ENCODE results near the gene GPR137B.

GPR137B gene

GRCh38 chr1:236166041-236166440 is 23.7 kb downstream of the GPR137B start:
- no peak overlapping the region for H3K9ac ChIP-seq
- no peak overlapping the region for H3K27ac ChIP-seq
- no peak overlapping the region for H3K4me2 ChIP-seq
- TF ChIP-seq Cebpa-rat (IDR thresholded peaks at IDR 0.05): no peak
- H3K27me3 ChIP-seq: peaks cover 0 to 15% (median 0%) of the 10 kb centered on the region in 11 experiments; a peak in 1 of 22 replicates
- peaks cover 18 to 89% (median 46%) of the 10 kb centered on the region in 11 experiments for H3K36me3 ChIP-seq
- H3K4me1 ChIP-seq: peaks cover 6 to 63% (median 22%) of the 10 kb centered on the region in 10 experiments
- H4K20me1 ChIP-seq: peaks cover 0 to 49% (median 12%) of the 10 kb centered on the region in 11 experiments; a peak in 16 of 22 replicates
- no peak overlapping the region for H3K4me3 ChIP-seq
- peaks cover 48 to 66% (median 61%) of the 10 kb centered on the region in 11 experiments for H3K9me3 ChIP-seq (replicated peaks in 1 of 11)

GRCh38 chr1:236167154-236167553 is 24.8 kb downstream of the GPR137B start:
- Histone ChIP-seq H4K20me1 (peaks cover 0 to 58% (median 10%) of the 10 kb centered on the region in 11 experiments; a peak in 13 of 22 replicates), H3K9ac (no peak overlapping the region), H3K27me3 (peaks cover 0 to 9% (median 0%) of the 10 kb centered on the region in 11 experiments; a peak in 1 of 22 replicates), H3K9me3 (replicated peaks in 1 of 11) (peaks cover 37 to 55% (median 50%) of the 10 kb centered on the region in 11 experiments), H3K36me3 (peaks cover 13 to 88% (median 35%) of the 10 kb centered on the region in 11 experiments), H3K27ac (0 out of 22 replicates have a peak overlapping the region, but pooled peaks of 1 of the 11 experiments have one; percentile 5), H3K4me3 (no peak overlapping the region), H3K4me1 (peaks cover 5 to 61% (median 28%) of the 10 kb centered on the region in 10 experiments; a peak in 19 of 20 replicates), H3K4me2 (peak overlapping the region in 2 of 11 experiments; percentile 3 to 36; a peak in 2 of 22 replicates)
- TF ChIP-seq Cebpa-rat (IDR thresholded peaks at IDR 0.05): no peak

- TF ChIP-seq Cebpa-rat (IDR thresholded peaks at IDR 0.05): no peak
- Histone ChIP-seq H3K9me3 (replicated peaks in 1 of 11) (peaks cover 33 to 51% (median 46%) of the 10 kb centered on the region in 11 experiments), H3K27ac (0 out of 22 replicates have a peak overlapping the region, but pooled peaks of 1 of the 11 experiments have one; percentile 5), H3K4me1 (peaks cover 5 to 57% (median 31%) of the 10 kb centered on the region in 10 experiments; a peak in 19 of 20 replicates), H3K4me2 (peak overlapping the region in 2 of 11 experiments; percentile 24 to 36; a peak in 3 of 22 replicates), H3K27me3 (peaks cover 0 to 9% (median 0%) of the 10 kb centered on the region in 11 experiments; a peak in 1 of 22 replicates), H3K9ac (no peak overlapping the region), H3K4me3 (no peak overlapping the region), H4K20me1 (peaks cover 0 to 62% (median 10%) of the 10 kb centered on the region in 11 experiments; a peak in 13 of 22 replicates), H3K36me3 (peaks cover 9 to 88% (median 30%) of the 10 kb centered on the region in 11 experiments)
Measured at GRCh38 chr1:236167578-236167977, 25.2 kb downstream of the GPR137B start.

GRCh38 chr1:236168716-236169429 is 26.5 kb downstream of the GPR137B start:
- peaks cover 0 to 75% (median 10%) of the 10 kb centered on the region in 11 experiments; a peak in 13 of 22 replicates for H4K20me1 ChIP-seq
- H3K4me1 ChIP-seq: peaks cover 1 to 44% (median 24%) of the 10 kb centered on the region in 10 experiments; a peak in 19 of 20 replicates
- H3K4me3 ChIP-seq: no peak overlapping the region
- H3K9me3 ChIP-seq (replicated peaks in 1 of 11): peaks cover 21 to 38% (median 34%) of the 10 kb centered on the region in 11 experiments
- peak overlapping the region in 4 of 11 experiments; percentile 15 to 62 (median 38); a peak in 6 of 22 replicates for H3K4me2 ChIP-seq
- H3K27me3 ChIP-seq: peaks cover 0 to 9% (median 0%) of the 10 kb centered on the region in 11 experiments; a peak in 1 of 22 replicates
- no peak overlapping the region for H3K9ac ChIP-seq
- no peak for TF ChIP-seq Cebpa-rat (IDR thresholded peaks at IDR 0.05)
- H3K27ac ChIP-seq: 0 out of 22 replicates have a peak overlapping the region, but pooled peaks of 1 of the 11 experiments have one; percentile 23
- H3K36me3 ChIP-seq: peaks cover 6 to 92% (median 28%) of the 10 kb centered on the region in 11 experiments

GRCh38 chr1:236172041-236172579 is 29.8 kb downstream of the GPR137B start:
- no peak overlapping the region for H3K27ac ChIP-seq
- peak overlapping the region in 8 of 11 experiments; percentile 6 to 42 (median 20); a peak in 11 of 22 replicates for H3K4me2 ChIP-seq
- peaks cover 0 to 9% (median 4%) of the 10 kb centered on the region in 11 experiments; a peak in 12 of 22 replicates for H3K9me3 ChIP-seq (replicated peaks in 1 of 11)
- TF ChIP-seq Cebpa-rat (IDR thresholded peaks at IDR 0.05): no peak
- peaks cover 0 to 94% (median 11%) of the 10 kb centered on the region in 11 experiments; a peak in 13 of 22 replicates for H3K36me3 ChIP-seq
- peaks cover 0 to 99% (median 12%) of the 10 kb centered on the region in 11 experiments; a peak in 14 of 22 replicates for H4K20me1 ChIP-seq
- H3K4me1 ChIP-seq: peaks cover 0 to 27% (median 20%) of the 10 kb centered on the region in 10 experiments; a peak in 16 of 20 replicates
- no peak overlapping the region for H3K9ac ChIP-seq
- no peak overlapping the region for H3K4me3 ChIP-seq
- H3K27me3 ChIP-seq: no peaks in the 10 kb centered on the region

GRCh38 chr1:236173174-236173767 is 30.9 kb downstream of the GPR137B start:
- Histone ChIP-seq H4K20me1 (peaks cover 0 to 99% (median 9%) of the 10 kb centered on the region in 11 experiments; a peak in 12 of 22 replicates), H3K9me3 (replicated peaks in 1 of 11) (peaks cover 0 to 2% (median 0%) of the 10 kb centered on the region in 11 experiments; a peak in 2 of 22 replicates), H3K9ac (no peak overlapping the region), H3K4me3 (no peak overlapping the region), H3K36me3 (peaks cover 0 to 99% (median 11%) of the 10 kb centered on the region in 11 experiments; a peak in 14 of 22 replicates), H3K27me3 (no peaks in the 10 kb centered on the region), H3K4me1 (peaks cover 0 to 27% (median 15%) of the 10 kb centered on the region in 10 experiments; a peak in 16 of 20 replicates), H3K27ac (no peak overlapping the region), H3K4me2 (peak overlapping the region in 3 of 11 experiments; percentile 6 to 42 (median 36); a peak in 5 of 22 replicates)
- no peak for TF ChIP-seq Cebpa-rat (IDR thresholded peaks at IDR 0.05)

- peaks cover 7 to 99% (median 19%) of the 10 kb centered on the region in 11 experiments; a peak in 18 of 22 replicates for H3K36me3 ChIP-seq
- no peaks in the 10 kb centered on the region for H3K27me3 ChIP-seq
- H3K9me3 ChIP-seq (replicated peaks in 1 of 11): no peaks in the 10 kb centered on the region
- peaks cover 0 to 83% (median 0%) of the 10 kb centered on the region in 11 experiments; a peak in 8 of 22 replicates for H4K20me1 ChIP-seq
- peaks cover 0 to 23% (median 12%) of the 10 kb centered on the region in 10 experiments; a peak in 12 of 20 replicates for H3K4me1 ChIP-seq
- H3K4me2 ChIP-seq: no peak overlapping the region
- no peak overlapping the region for H3K9ac ChIP-seq
- no peak overlapping the region for H3K4me3 ChIP-seq
- TF ChIP-seq Cebpa-rat (IDR thresholded peaks at IDR 0.05): no peak
- no peak overlapping the region for H3K27ac ChIP-seq
Measured at GRCh38 chr1:236175642-236176336, 33.5 kb downstream of the GPR137B start.

Data from BLaER1 treated with 17β-estradiol and CSF1 and Interleukin-3, amounts not matched to agents 10 nM and 100 nM (cell line).